Measurements from ENCODE around the gene GCAT.

DNA sequence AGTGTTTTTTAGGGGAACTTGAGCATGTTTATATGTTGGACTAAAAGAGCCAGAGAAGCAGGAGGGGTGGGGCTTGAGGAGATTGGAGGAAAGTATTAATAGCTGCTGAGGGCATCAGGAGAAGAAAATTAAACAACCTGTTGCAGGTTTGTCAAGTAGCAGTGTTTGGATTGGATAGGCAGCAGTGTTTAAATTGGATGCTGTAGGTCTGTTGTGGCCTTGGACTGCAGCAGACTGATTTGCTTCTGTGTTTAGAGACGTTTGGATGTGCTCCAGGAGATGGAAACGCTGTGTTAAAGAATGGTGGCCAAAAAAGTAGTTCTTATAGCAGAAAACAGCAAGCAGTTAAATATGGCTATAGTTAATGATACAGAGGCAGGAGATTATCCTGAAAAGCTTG, 47.2 kb downstream of the GCAT start:
- TF ChIP-seq, protein P1, sequence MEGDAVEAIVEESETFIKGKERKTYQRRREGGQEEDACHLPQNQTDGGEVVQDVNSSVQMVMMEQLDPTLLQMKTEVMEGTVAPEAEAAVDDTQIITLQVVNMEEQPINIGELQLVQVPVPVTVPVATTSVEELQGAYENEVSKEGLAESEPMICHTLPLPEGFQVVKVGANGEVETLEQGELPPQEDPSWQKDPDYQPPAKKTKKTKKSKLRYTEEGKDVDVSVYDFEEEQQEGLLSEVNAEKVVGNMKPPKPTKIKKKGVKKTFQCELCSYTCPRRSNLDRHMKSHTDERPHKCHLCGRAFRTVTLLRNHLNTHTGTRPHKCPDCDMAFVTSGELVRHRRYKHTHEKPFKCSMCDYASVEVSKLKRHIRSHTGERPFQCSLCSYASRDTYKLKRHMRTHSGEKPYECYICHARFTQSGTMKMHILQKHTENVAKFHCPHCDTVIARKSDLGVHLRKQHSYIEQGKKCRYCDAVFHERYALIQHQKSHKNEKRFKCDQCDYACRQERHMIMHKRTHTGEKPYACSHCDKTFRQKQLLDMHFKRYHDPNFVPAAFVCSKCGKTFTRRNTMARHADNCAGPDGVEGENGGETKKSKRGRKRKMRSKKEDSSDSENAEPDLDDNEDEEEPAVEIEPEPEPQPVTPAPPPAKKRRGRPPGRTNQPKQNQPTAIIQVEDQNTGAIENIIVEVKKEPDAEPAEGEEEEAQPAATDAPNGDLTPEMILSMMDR (IDR thresholded peaks at IDR 0.05; ENCODE audit: insufficient read depth, low read depth, low read length) = no peak
- no peak for TF ChIP-seq EZH2 (IDR thresholded peaks at IDR 0.05; ENCODE audit: insufficient read depth, low read length)
